HG02970 (cell line): ENCODE results near the gene BRINP2.
"Not testable (repeated sequence)": the region's sequence is repeated elsewhere in the genome, so short reads cannot be mapped to it uniquely, and the experiment has no call there.

Experiments
- ATAC-seq: cut with Tn5 transposase; IDR thresholded peaks from one replicate; pipeline ENCODE4 v1.9.1; 2021; ENCODE audit warnings: mild to moderate bottlenecking, moderate library complexity, moderate number of reproducible peaks; ENCODE audit not compliant: unreplicated experiment, low FRiP score

The BRINP2 gene

DNA sequence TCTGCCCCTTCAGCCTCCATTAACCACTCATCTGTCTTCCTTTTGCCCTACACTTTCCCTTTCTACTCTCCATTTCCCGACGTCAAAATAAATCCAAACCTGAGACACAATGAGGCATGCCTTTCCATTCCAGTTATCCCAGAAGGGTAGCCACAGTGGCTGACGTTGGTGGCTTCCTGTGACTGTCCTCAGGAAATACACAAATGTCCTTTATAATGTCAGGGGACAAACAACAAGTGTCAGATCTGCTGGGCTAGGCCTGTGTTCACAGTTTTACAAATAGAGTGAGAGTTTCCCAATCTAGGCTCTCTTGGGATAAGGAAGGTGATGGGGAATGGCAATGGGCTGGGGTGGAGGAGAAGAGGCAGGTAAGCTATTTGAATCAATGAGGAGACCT is 135.3 kb downstream of the BRINP2 start:
- no peak for ATAC-seq

DNA sequence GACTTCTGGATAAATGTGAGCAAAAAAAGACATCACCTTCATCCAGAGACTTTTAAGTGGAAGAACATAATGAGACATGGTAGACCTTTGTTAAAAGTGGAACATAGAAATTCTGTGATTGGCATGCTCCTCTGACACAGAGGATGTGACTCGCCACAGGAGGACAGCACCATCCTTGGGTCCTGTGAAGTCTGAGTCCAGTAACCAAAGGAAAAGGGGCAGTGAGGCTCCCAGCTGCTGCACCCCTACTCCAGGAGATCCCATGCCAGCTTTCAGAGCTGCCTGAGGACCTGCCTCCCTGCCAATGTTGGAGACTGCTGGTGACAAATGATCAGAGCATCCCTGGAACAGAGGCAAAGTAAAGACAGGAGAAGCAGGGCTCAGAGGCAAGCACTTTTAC is 136.2 kb downstream of the BRINP2 start:
- ATAC-seq, result no peak

DNA sequence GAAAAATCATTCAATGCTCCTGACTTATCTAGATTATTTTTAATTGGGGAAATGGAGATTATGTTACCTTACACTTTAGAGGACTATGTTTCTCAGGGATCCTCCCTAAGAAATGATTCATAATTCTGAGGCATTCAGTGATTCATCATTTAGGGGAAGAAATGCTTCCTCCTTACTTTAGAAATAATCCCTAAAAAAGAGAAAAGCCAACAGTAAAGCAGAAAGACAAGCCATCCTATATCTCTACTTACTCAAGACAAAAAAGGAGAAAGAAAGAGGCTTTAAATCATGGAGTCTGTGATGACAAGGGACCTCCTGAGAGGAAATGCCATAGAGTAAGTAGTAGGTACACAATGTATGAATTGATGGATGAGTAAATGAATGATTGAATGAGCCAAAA is 137.0 kb downstream of the BRINP2 start:
- ATAC-seq, result no peak

DNA sequence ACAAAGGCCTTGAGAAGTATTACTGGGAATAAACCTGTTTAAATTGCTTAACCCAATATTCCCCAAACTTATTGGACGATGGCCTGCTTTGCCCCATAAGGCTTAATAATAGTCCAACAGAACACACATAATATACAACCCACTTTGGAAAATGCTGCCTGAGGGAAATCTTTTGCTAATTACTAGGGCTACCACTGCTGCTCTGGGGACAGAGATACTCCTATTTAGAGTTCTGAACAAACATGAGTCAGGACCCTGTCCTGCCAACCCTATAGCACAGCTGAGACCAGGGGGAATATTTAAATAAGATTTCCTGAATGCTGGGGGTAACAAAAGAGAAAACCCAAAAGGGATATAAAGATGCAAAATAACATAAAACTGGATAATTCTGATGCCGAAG is 139.1 kb downstream of the BRINP2 start:
- ATAC-seq, result no peak

DNA sequence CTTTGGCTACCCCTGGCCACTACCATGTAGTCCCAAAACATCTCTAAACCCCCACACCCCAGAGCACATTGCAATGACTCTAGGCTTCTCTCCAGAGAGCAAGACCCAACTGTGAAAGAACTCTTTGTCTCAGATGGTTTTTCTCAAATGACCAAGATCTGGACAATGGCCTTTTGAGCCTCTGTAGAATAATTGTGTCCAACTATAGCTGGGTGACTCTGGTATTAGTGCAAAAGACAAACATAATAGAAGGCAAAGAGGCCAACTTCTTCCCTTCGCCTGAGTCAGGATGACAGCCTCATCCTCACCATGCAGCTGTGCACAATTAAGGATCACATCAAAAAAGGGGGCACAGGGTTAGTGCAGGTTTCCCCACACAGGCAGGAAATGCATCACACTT is 139.6 kb downstream of the BRINP2 start:
- ATAC-seq, result no peak

DNA sequence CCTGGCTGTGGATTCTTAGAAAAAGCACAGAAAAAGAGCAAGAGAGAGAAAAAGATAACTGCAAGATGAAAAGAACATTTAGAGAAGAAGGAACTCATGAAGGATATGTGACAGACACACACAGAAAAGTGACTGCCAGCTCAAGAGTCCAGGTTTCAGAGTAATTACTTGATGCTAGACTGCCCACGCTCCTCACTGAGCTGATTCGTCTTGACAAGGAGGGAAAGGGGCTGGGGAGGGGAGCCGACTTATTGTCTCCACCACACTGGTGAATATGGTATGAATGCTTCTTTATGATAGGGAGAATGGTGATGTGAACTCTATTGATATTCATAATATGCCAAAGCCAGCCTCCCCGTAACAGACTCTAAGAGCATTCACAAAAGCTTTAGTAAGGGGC is 140.4 kb downstream of the BRINP2 start:
- ATAC-seq, result no peak

DNA sequence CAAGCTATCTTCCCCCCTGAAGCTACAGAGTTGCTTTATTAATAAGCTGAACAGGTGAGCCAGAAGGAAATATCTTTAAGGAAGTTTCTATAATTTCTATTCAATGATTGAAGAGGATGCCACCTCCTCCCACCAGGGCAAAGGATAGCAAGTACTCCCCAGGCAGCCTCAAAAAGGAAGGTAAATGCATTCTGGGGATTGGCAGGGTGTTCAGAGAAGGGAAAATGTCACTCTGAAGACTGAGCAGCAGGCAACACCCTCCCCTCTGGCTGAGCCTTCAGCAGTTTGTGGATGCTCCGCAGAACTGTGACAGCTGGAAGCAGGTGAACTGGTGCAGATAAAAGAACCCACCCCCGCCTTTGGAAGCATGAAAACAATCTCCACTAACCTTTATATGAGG is 140.8 kb downstream of the BRINP2 start:
- ATAC-seq, result no peak

DNA sequence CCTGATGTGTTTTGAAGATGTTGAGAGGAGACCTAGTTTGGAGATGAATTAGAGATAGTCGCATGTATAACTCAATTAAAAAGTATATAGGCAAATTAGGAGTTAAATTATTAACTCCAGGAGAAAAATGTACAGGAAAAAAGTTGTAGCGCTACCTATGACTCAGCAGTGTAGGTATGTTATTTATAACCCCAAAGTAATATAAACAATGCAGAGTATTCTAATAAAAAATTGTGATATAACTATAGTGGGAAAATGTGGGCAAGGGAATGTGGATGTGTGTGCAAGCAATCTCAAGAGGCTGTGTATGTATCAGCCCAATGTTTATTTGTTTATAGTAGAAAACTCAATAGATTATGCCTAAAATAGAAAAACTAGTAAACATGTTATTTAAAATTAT is 144.5 kb downstream of the BRINP2 start:
- ATAC-seq, result no peak

DNA sequence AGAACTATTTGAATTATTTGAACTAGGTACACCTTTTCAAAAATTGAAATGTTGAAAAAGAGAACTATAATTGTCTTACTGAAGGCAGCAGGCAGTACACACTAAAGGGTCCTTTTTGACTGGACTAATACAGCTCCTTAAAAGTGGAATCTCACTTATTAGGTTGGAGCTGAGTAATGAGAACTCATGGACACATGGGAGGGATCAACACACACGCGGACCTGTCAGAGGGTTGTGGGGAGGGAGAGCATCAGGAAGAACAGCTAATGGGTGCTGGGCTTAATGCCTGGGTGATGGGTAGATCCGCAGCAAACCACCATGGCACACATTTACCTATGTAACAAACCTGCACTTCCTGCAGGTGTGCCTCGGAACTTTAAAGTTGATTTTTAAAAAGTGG is 145.0 kb downstream of the BRINP2 start:
- no peak for ATAC-seq

DNA sequence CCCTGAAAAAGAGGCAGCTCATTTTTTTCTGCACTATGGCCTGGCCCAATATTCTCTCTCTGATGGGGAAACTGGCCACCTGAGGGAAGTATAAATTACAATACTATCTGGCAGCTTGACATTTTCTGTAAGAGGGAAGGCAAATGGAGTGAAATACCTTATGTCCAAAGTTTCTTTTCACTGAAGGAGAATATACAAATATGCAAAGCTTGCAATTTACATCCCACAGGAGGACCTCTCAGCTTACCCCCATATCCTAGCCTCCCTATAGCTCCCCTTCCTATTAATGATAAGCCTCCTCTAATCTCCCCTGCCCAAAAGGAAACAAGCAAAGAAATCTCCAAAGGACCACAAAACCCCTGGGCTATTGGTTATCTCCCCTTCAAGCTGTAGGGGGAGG is 150.7 kb downstream of the BRINP2 start:
- ATAC-seq, result not testable (repeated sequence)

DNA sequence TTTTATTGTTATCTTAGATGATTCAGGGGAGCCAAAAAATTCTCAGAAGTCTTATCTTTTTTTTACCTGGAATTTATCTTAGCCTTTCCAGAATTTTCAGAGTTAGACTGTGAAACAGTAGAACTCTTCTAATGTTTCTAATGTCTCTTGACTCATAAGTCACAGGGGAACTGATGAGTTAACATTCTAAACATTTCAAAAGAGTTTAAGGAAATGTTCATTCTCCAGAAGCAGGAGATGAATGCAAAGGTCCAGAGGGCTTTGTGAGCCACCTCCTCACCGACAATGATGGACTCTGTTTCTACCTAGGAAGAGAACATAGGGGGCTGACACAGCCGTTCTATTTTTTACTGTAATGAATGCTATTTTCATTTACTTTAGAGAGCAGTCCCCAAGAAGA is 157.5 kb downstream of the BRINP2 start:
- no peak for ATAC-seq

DNA sequence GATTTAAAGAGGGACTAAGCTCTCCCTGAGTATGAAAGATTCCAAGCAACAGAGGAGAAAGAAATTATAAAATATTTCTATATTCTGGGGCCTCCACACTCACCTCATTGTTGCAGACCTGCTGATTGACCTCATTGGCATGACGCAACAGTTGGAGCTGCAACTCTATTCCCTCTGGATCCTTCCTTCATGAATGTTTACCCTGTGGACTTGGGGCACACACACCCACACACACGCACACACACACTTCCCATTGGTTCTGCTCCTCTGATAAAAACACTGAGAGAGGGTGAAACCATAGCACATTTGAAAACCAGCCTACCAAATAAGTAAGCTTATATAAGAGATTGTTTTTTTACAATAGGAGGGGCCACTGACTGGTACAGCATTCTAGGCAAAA is 159.1 kb downstream of the BRINP2 start:
- ATAC-seq, result no peak
